Activated CD8-positive, alpha-beta memory T cell treated with anti-CD3 and anti-CD28 coated beads for 36 hours (primary cell): ENCODE measurements around the gene FBLN5. TPM values are rescaled to one million over a fixed set of nuclear protein-coding genes. Genes with fewer than 3 reads are reported as not detected.

Source experiments
- CTCF ChIA-PET: fragments of 350-600 bp; sonication (Branson Sonifier 250); formaldehyde crosslinking; loops from one replicate; lab custom pipeline; 2021; ENCODE audit warnings: antibody characterized with exemption; lab: Charles Lee
- POLR2A ChIA-PET: fragments of 350-600 bp; sonication (Branson Sonifier 250); formaldehyde crosslinking; loops from one replicate; lab custom pipeline; 2021; ENCODE audit warnings: antibody characterized with exemption; lab: Charles Lee
- total RNA-seq, 2 experiments: library from RNA; stranded (reverse); gene quantifications; one replicate each; pipeline ENCODE4 v1.2.3, GENCODE V29; 2021

FBLN5 gene
- total RNA-seq, 2 experiments from 2014 or later: 0.51 to 0.84 TPM

DNA sequence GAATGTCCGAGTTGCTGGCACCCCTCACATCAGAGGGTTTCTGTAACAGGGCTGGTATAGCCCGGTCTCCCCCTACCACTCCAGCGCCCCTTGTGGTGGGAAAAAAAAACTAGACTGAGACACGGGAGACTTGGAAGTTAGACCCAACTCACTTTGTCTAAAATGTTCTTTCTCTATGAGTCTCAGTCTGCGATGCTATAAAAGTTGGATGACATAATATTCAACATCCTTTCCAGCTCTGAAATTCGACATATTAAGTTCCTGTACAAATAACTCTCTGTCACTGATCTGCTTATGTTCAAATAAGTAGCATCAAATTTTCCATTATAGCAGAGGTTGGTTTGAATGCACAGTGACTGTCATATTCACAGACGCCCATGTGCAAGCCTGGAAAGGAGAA is 54.5 kb downstream of the FBLN5 start:
- ChIA-PET POLR2A (no interaction called here), CTCF (interaction anchor here (0.6 to 1.3 kb wide), 2 partner anchors 23 to 29 kb away, joined by 3 read pairs; no protein-coding TSS in a partner anchor)

DNA sequence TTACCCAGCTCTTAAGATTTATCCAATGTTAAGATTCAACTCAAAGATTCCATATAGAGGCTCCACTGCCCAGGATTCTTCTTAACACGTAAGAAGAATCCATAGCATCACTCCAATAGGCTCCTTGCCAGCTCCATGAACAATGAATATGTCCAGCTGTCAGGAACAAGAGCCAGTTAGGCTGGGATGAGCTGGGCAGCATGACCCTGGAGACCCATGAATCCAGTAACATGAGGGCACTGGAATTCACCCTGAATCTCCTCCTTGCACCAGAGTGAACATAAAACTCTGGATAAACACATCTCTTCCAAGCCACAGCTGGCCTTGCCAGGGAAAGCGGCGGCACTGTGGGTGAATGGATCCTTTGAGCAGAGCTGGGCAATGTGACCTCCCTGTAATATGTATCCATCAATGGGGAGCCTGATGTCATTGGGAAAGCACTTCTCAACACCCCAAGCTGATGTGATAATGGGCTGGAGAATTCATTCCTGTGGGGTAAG is 55.7 kb downstream of the FBLN5 start:
- CTCF ChIA-PET: interaction anchor here (0.6 kb wide), 1 partner anchor 216 kb away, joined by 4 read pairs; no protein-coding TSS in a partner anchor
- POLR2A ChIA-PET: no interaction called here

DNA sequence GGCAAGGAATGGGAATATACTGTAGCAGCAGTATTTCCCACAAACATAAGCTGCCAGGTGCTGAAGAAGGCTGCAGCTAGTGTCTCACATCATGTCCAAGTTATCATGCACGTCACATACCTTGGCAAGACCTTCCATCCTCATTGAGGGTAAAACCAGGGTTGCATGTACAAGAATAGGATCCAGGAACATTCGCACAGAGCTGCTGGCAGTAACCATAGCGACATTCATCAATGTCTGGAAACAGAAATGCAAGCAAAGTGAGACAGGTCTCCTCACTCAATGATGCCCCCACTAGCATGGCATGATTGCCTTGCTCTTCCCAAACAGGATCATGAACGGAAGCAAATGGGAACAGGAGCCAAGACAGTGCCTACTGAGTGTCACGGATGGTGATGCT is 56.4 kb downstream of the FBLN5 start:
- POLR2A ChIA-PET: no interaction called here

DNA sequence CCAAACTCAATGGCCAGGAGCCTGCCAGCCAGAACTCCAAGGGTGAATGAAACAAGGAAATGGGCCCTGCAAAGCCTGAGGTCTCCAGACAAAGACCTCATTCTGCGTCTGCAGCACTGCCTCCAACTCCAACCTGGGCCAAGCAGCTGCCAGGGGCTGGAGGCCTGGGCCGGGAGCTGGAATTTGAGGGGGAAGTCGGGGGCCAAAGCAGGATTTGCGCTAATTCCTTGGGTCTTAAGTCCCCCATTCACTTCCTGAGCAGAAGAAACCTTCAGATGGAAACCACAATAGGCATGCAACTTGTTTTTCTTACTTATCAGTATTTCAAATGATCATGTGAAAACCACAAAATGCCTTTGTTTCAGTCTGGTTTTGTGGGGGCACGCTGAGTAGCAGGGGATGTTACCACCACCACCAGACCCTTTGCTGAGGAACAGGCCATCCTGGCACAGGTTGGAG is 57.2 kb downstream of the FBLN5 start:
- CTCF ChIA-PET: interaction anchor here (1.0 to 1.4 kb wide), 2 partner anchors 10 to 23 kb away, joined by 3 read pairs; partner anchors contain the start of gene TC2N
- POLR2A ChIA-PET: no interaction called here

More for the DNA sequence above, 56.4 kb downstream of the FBLN5 start:
- CTCF ChIA-PET: interaction anchor here (1.4 kb wide), 1 partner anchor 11 kb away, joined by 3 read pairs; no protein-coding TSS in a partner anchor

DNA sequence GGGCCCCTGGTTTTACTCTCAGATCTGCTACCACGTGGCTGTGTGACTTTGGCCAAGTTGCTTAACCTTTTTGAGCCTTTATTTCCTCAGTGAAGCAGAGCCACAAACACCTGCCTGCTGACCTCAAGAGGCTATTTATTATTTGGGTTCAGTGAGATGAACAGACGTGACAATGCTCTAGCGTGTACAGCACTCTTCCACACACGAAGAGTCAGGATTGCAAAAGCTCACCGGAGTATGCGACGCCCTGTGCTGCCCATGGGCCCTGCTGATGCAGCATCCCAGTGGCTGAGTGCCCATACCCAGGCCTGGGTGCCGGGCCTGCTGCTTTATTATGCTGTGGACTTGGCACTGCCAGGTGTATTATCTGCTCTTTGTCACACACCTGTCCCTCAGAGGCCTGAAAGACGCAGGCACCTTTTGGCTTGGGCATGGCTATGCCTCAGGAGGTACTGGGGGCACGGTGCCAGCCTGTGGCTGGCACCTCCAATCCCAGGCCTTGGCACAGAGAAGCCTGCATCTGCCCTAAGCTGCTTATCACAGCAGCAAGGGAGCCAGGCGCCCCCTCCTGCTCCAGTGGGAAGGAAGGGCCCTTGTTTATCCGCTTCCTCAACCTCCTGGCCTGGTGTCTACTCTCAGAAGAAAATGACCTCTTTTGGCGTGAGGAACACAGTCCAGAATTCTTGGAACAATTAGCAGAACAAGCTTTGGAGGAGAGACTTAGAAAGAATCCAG is 57.9 kb downstream of the FBLN5 start:
- ChIA-PET CTCF (interaction anchor here (1.0 to 1.4 kb wide), 2 partner anchors 9 to 22 kb away, joined by 3 read pairs; partner anchors contain the start of gene TC2N), POLR2A (no interaction called here)

DNA sequence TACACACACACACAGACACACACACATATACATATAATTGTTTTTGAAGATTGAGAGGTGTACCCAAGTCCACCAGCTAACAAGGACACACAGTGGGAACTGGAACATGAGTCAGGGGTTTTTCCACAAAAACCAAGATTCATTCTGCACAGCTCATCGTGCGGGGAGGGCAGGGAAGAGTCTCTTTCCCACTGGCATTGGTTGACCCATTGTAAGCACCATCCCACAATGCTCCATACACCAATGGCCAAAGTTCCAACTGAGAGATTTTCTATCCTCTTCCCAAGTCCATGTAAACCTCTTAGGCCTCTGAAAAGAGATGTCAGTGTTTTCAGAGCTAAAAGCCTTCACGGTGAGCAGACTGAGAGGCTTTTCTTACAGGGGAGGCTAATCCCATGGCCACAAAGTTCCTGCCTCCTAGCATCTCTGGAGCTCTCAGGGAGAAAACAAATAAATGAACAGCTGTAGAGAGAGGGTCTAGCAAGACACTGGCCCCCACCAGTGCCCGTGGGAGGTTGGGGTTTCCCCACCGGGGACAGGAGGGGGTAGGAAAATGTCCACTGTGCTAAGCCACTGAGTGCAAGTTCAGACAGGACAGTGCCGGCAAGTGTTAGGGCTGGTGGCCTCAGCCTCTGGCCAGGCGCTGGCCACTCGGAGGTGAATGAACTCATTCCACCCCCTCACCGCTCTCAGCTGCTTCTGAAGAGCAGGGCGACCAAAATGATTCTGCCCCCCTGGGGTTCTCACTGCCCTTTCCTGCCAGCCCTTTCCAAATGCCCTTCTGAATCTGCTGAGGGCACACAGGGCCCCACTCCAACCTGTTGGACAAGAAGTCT is 58.6 kb downstream of the FBLN5 start:
- CTCF ChIA-PET: interaction anchor here (0.8 kb wide), 1 partner anchor 33 kb away, joined by 3 read pairs; no protein-coding TSS in a partner anchor
- POLR2A ChIA-PET: no interaction called here

DNA sequence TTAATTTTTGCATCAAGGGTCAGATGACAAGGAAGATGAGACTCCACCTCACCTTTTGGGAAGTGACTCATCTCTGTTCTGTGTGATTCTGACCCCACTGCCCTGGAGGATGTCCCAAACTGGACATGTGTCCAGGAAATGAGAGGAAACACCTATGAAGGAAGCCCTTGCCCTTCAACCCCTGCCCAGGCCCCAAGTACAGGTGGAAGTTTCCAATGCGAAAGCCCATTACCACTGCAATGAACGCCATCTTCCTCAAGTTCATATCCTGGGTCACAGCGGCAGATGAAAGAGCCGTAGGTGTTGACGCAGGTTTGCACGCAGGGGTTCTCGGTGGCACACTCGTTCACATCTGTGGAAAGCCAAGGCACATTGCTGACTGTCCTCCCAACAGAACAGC is 60.5 kb downstream of the FBLN5 start:
- CTCF ChIA-PET: no interaction called here
- POLR2A ChIA-PET: no interaction called here

DNA sequence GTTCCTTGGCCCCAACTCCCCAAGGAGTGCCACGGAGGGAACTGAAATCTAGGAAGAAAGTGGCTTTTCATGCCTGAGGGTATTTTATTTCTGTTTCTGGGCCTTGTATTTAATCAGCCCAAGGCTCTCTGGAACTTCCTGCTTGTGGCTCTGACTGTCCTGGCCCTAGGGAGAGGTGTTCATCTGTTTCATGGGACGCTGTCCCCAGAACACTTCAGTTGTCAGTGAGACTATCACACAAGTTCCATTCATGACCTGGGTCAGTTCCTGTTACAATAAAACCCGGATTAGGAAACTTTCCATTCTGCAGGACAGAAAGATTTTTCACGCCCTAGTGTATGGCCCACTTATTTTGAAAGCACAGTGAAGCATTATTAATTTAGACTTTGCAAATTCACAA is 61.7 kb downstream of the FBLN5 start:
- POLR2A ChIA-PET: no interaction called here
- CTCF ChIA-PET: no interaction called here

DNA sequence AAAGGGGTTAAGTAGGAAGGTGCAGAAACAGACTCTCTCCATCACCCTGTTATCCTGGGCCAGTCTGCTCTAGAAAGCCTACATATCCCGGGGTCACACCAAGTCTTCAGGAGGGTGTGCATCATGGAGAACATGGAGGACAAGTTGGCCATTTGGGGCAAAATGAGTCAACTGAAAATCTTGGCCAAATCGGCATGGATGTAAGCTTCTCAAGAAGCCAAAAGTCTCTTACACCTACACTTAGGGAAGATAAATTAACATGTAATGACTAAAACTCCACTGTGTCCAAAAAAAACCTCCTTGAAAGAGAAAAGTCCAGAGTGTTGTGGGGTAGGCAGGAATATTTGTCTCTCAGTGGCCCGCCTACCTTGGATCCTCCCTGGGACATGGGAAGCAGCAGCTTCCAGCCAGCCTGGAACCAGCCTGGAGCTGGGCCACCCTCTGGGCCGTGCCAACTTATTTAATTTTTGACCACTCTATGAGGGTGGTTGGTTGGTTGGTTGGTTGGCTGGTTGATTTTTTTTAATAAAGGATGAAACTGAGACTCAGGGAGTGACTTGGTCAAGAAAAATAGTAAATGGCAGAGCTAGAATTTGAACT is 62.3 kb downstream of the FBLN5 start:
- POLR2A ChIA-PET: no interaction called here

DNA sequence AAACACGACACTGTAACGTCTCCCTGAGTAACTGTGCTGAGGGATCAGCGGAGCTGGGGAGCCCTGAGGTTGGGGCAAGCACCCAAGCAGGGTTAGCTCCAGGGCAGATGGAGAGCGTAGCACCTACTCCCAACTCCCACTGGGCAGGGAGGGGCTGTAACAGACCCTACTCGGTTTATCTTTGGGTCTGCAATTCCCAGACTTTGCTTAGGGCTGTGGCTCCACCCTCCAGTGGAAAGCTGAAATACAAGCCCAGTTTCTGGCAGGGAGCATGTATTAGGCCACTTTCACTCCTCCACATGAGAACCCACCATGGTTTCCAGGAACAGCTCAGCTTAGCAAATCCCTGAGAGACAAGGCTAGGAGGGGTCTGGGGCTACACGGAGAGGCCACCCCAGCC is 62.8 kb downstream of the FBLN5 start:
- ChIA-PET POLR2A (interaction anchor here (0.6 kb wide), 1 partner anchor 19 kb away, joined by 6 read pairs; no protein-coding TSS in a partner anchor), CTCF (interaction anchor here (0.6 kb wide), 1 partner anchor 1045 kb away, joined by 3 read pairs; no protein-coding TSS in a partner anchor)

More for the DNA sequence above, 62.3 kb downstream of the FBLN5 start:
- CTCF ChIA-PET: interaction anchor here (0.6 kb wide), 1 partner anchor 1045 kb away, joined by 3 read pairs; no protein-coding TSS in a partner anchor

DNA sequence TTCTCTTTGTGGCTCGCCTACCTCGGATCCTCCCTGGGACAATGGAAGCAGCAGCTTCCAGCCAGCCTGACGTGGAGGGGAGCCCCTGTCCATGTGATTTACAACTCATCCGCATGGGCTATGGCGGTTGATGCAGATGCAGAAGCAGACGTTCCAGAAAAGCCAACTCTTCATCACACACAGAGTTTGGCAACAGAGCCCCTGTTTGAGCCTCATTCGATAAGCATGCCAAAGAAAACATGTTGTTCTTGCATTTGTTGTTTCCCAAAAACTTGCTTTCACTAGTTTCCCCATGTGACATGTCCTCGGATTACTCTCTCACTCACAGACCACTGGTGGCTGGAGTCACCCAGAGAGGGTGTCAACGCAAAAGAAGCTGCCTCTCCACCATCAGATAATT is 63.7 kb downstream of the FBLN5 start:
- POLR2A ChIA-PET: no interaction called here

DNA sequence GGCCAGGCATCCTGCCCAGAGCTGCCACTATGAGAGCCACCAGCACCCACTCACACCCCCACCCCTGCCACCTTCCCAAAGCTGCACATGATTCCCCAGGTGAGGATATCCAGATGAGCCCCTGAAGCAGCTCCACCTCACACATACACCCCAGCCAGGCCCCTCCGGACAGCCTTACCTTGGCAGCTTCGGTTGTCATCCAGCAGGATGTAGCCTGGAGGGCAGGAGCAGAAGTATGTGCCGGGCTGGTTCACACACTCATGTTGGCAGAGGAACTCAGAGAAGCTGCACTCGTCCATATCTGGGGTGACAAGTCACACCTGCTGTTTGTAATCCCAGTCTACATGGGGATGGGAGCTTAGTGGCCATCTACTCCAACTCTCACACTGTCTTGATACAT is 64.7 kb downstream of the FBLN5 start:
- ChIA-PET CTCF (no interaction called here), POLR2A (no interaction called here)

More for the DNA sequence above, 63.7 kb downstream of the FBLN5 start:
- CTCF ChIA-PET: no interaction called here

DNA sequence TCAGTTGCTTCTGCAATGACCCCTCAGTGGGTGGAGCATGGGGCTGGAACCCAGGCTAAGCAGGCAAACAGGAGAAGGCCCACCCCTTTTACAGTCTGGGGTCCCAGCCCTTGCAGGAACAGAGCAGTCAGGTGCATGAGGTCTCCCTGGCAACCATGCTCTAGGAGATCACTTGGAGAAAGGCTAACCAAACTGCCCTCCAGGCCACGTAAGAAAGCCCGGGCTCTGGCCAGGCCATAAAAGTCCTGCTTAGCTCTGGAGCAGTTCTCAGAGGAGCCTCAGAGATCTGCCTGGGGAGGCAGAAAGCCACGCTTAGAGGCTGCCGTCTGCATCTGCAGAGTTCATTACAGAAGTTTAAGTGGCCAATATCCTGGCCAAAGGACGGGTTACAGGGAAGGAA is 65.1 kb downstream of the FBLN5 start:
- CTCF ChIA-PET: no interaction called here
- POLR2A ChIA-PET: no interaction called here

DNA sequence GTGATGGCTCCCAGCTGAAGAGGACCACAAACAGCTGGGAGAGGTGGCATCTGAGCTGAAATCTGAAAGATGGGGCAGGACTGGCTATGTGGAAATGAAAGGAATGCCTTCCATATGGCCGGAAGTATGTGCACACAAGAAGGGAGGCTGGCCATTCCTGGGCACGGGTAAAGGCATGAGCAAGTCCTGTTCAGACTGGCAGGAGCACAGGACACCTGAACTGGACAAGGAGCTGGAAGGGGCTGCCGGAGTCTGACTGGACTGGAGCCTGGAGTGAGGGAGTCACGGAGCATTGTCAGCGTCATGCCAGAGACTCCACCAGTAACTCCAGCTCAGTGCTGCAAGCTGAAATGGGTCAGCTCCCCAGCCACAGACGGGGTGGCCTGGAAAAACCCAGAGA is 68.3 kb downstream of the FBLN5 start:
- CTCF ChIA-PET: no interaction called here
- POLR2A ChIA-PET: no interaction called here

DNA sequence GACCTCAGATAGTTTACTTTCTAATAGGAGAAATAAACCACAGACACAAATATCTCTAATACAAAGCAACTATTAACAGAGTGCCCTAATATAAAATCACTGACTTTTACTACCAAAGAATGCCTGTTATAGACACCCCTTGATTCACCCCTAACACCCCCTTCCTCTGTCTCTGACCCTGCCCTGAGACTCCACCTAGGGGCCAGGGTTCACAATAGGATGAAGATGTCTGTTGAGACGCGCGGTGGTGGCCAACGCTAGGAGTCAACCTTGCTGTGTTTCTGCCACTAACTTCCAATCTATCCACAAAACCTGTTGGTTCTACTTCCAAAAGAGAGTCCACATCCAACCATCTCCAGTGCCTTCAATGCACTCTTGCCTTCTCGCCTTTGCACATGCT is 69.2 kb downstream of the FBLN5 start:
- ChIA-PET CTCF (interaction anchor here (0.6 kb wide), 1 partner anchor 117 kb away, joined by 3 read pairs; no protein-coding TSS in a partner anchor), POLR2A (no interaction called here)

DNA sequence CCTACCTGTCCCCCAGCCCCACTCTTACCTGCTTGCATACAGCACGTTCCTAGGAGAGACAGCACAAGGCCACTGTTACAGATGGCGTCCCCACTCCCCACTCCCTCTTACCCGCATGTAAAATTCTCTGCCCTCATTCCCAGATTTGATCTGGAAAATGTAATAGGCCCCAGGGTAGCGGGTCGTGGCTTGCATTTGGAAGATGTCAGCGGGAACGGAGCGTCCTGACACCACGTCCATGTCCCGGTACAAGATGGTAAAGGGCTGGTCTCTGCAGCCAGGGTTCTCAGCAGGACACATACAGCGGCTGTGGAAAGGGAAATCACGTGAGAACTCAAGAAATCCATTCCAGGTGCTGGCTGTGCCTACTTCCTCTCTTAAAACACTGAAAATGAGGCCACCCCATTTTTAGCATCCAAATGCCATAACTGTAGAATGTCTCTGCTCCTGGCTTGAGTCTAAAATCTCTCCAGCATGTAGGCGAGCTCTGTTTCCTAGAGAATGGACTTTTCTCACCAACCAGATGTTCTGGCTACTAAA is 70.0 kb downstream of the FBLN5 start:
- CTCF ChIA-PET: no interaction called here
- POLR2A ChIA-PET: no interaction called here

DNA sequence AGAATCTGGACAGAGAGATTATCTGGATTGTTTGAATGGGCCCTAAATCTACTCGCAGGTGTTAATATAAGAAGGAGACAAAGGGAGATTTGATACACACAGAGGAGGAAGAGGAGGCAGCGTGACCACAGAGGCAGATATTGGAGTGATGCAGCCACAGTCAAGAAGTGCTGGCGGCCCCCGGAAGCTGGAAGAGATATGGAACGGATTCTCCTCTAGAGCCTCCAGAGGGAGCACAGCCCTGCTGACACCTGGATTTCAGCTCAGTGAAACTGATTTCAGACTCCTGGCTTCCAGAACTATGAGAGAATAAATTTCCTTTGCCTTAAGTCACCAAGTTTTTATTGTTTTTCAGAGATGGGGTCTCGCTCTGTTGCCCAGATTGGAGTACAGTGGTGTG is 71.0 kb downstream of the FBLN5 start:
- ChIA-PET POLR2A (no interaction called here), CTCF (interaction anchor here (0.6 kb wide), 1 partner anchor 200 kb away, joined by 3 read pairs; no protein-coding TSS in a partner anchor)

DNA sequence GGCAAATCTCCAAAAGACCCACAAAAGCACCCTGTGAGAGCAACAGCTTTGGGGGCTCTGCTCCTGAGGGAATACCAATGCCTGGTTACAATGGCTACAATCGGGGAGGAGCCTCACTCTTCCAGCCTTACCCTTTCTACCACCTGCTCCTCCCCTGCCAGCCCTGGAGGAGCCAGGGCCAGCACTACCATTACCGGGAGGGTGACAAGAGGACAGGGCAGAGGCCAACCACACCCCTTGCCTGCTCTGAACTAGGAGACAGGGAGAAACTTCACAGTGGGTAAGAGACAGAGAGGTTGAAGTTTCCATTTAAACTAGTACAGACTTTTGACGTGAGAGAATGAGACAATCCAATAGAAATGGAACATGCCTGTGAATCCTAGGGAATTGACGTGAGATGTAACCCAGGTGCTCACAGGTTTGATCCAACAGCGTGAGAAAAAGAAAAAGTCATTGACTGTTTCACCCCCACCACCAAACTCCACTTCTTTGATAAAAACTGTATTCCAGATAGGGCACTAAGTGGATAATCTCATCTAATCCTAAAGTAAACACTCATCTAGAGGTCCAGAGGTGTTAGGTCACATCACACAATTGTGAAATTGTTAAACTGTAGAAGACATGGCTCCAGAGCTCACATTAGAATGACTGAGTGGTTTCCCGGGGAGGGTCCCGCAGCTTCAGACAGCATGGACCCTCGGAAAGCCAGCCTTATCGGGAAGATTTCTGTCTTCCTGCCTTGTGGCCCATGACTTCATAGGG is 71.8 kb downstream of the FBLN5 start:
- POLR2A ChIA-PET: no interaction called here
- CTCF ChIA-PET: interaction anchor here (1.4 kb wide), 1 partner anchor 35 kb away, joined by 3 read pairs; no protein-coding TSS in a partner anchor
